H9 (cell line): ENCODE measurements around the gene TM9SF1. TPM values are rescaled to one million over a fixed set of nuclear protein-coding genes. Genes with fewer than 3 reads are reported as not detected.

Experiments
- DNase-seq: peaks from one replicate; pipeline ENCODE4 v3.0.0-alpha.2; 2017
- H2AFZ ChIP-seq: one replicate; pipeline ENCODE4 v1.6.1; 2013; ENCODE audit warnings: mild to moderate bottlenecking, low read length, control low read depth, moderate library complexity
- H2AK5ac ChIP-seq: 2 replicates; pipeline ENCODE4 v1.6.1; 2013; ENCODE audit warnings: low read length, control low read depth, mixed read lengths; ENCODE audit not compliant: insufficient read length
- H2BK120ac ChIP-seq: one replicate; pipeline ENCODE4 v1.6.1; 2013; ENCODE audit warnings: low read depth, mild to moderate bottlenecking, low read length, control low read depth, inconsistent platforms; ENCODE audit not compliant: poor library complexity, severe bottlenecking
- H2BK12ac ChIP-seq: 2 replicates; pipeline ENCODE4 v1.6.1; 2013; ENCODE audit warnings: low read length, control low read depth, mixed read lengths, low read depth; ENCODE audit not compliant: insufficient read length
- H2BK15ac ChIP-seq: 2 replicates; pipeline ENCODE4 v1.6.1; 2013; ENCODE audit warnings: low read depth, low read length, control low read depth
- H2BK20ac ChIP-seq: one replicate; pipeline ENCODE4 v1.6.1; 2013; ENCODE audit warnings: low read depth, mild to moderate bottlenecking, low read length, control low read depth, inconsistent platforms; ENCODE audit not compliant: poor library complexity, severe bottlenecking
- H2BK5ac ChIP-seq: 2 replicates; pipeline ENCODE4 v1.6.1; 2013; ENCODE audit warnings: low read length, control low read depth, mixed read lengths; ENCODE audit not compliant: insufficient read length
- H3K14ac ChIP-seq: 2 replicates; pipeline ENCODE4 v1.6.1; 2013; ENCODE audit warnings: low read length, control low read depth; ENCODE audit not compliant: insufficient read depth
- H3K18ac ChIP-seq: 2 replicates; pipeline ENCODE4 v1.6.1; 2013; ENCODE audit warnings: low read depth, mild to moderate bottlenecking, mixed read lengths, low read length, control low read depth; ENCODE audit not compliant: insufficient read length
- H3K23ac ChIP-seq: 2 replicates; pipeline ENCODE4 v1.6.1; 2013; ENCODE audit warnings: low read length, control low read depth, mixed read lengths, low read depth; ENCODE audit not compliant: insufficient read length
- H3K23me2 ChIP-seq: 2 replicates; pipeline ENCODE4 v1.6.1; 2013; ENCODE audit warnings: low read depth, mild to moderate bottlenecking, mixed read lengths, low read length, control low read depth; ENCODE audit not compliant: insufficient read length, poor library complexity, severe bottlenecking
- H3K27ac ChIP-seq: 2 replicates; pipeline ENCODE4 v1.5.1; 2013; ENCODE audit warnings: low read length, control low read depth, mixed read lengths, low read depth; ENCODE audit not compliant: insufficient read length
- H3K27me3 ChIP-seq: 2 replicates; pipeline ENCODE4 v1.6.1; 2013; ENCODE audit warnings: low read length, control low read depth, inconsistent platforms; ENCODE audit not compliant: insufficient read depth
- H3K4ac ChIP-seq: 2 replicates; pipeline ENCODE4 v1.6.1; 2013; ENCODE audit warnings: low read depth, mild to moderate bottlenecking, control low read depth, inconsistent platforms, low read length, moderate library complexity
- H3K4me1 ChIP-seq: 2 replicates; pipeline ENCODE4 v1.6.1; 2013; ENCODE audit warnings: low read length, control low read depth, inconsistent platforms; ENCODE audit not compliant: insufficient read depth
- H3K4me2 ChIP-seq: 2 replicates; pipeline ENCODE4 v1.6.1; 2013; ENCODE audit warnings: low read length, control low read depth, mixed read lengths; ENCODE audit not compliant: insufficient read length, insufficient read depth
- H3K56ac ChIP-seq: 2 replicates; pipeline ENCODE4 v1.6.1; 2013; ENCODE audit warnings: low read depth, mild to moderate bottlenecking, mixed read lengths, low read length, control low read depth; ENCODE audit not compliant: insufficient read length
- H3K79me1 ChIP-seq: 2 replicates; pipeline ENCODE4 v1.6.1; 2013; ENCODE audit warnings: low read depth, mild to moderate bottlenecking, moderate library complexity, low read length, control low read depth, inconsistent platforms; ENCODE audit not compliant: insufficient read depth, poor library complexity, severe bottlenecking
- H3K79me2 ChIP-seq: 2 replicates; pipeline ENCODE4 v1.6.1; 2013; ENCODE audit warnings: low read length, control low read depth, inconsistent platforms; ENCODE audit not compliant: insufficient read depth
- H3K9ac ChIP-seq: 2 replicates; pipeline ENCODE4 v1.6.1; 2013; ENCODE audit warnings: low read length, control low read depth, mixed read lengths; ENCODE audit not compliant: insufficient read length; ENCODE audit errors: extremely low read depth
- H3K9me3 ChIP-seq: one replicate; pipeline ENCODE4 v1.6.1; 2013; ENCODE audit warnings: low read depth, low read length, inconsistent platforms; ENCODE audit not compliant: control insufficient read depth
- H3T11ph ChIP-seq: one replicate; pipeline ENCODE4 v1.6.1; 2013; ENCODE audit warnings: mild to moderate bottlenecking, low read length, control low read depth, inconsistent platforms
- H4K20me1 ChIP-seq: one replicate; pipeline ENCODE4 v1.6.1; 2013; ENCODE audit not compliant: control insufficient read depth, insufficient read length, insufficient read depth
- H4K5ac ChIP-seq: 2 replicates; pipeline ENCODE4 v1.6.1; 2013; ENCODE audit warnings: low read depth, mild to moderate bottlenecking, mixed read lengths, low read length, control low read depth; ENCODE audit not compliant: insufficient read length
- H4K8ac ChIP-seq: replicated peaks from 2 replicates; pipeline ENCODE4 v1.6.1; 2013; ENCODE audit warnings: low read length, control low read depth, mixed read lengths, low read depth; ENCODE audit not compliant: insufficient read length
- H4K91ac ChIP-seq: 2 replicates; pipeline ENCODE4 v1.6.1; 2013; ENCODE audit warnings: low read depth, mild to moderate bottlenecking, moderate library complexity, mixed read lengths, low read length, control low read depth; ENCODE audit not compliant: insufficient read length
- H3K27ac Mint-ChIP-seq, 3 experiments: 2 replicates in 2 of 3; 3 replicates in 1 of 3; pipeline ENCODE4 v1.8.0; 2020 to 2021; ENCODE audit warnings: mixed read lengths in 3 of 3, mild to moderate bottlenecking in 1 of 3, moderate library complexity in 1 of 3
- H3K27me3 Mint-ChIP-seq: 2 replicates; pipeline ENCODE4 v1.8.0; 2021; ENCODE audit warnings: low read depth, mild to moderate bottlenecking, moderate library complexity, mixed read lengths
- H3K36me3 Mint-ChIP-seq, 3 experiments: 2 replicates in 2 of 3; 3 replicates in 1 of 3; pipeline ENCODE4 v1.8.0; 2020 to 2021; ENCODE audit warnings: low read depth in 3 of 3, mixed read lengths in 3 of 3; ENCODE audit not compliant: insufficient read depth in 1 of 3
- H3K4me1 Mint-ChIP-seq, 2 experiments: 2 replicates each; pipeline ENCODE4 v1.8.0; 2020; ENCODE audit warnings: mixed read lengths in 2 of 2
- H3K4me3 Mint-ChIP-seq, 2 experiments: 2 replicates in 1 of 2; 3 replicates in 1 of 2; pipeline ENCODE4 v1.8.0; 2020 to 2021; ENCODE audit warnings: mild to moderate bottlenecking in 2 of 2, mixed read lengths in 2 of 2, moderate library complexity in 1 of 2
- H3K9me3 Mint-ChIP-seq, 2 experiments: 2 replicates in 1 of 2; 3 replicates in 1 of 2; pipeline ENCODE4 v1.8.0; 2020; ENCODE audit warnings: mild to moderate bottlenecking in 2 of 2, mixed read lengths in 2 of 2, moderate library complexity in 1 of 2
- CTCF ChIP-seq: fragments of 200-600 bp; sonication (generic); conservative IDR thresholded peaks from 3 replicates; pipeline ENCODE4 v1.8.0; 2021; ENCODE audit warnings: antibody characterized with exemption, mild to moderate bottlenecking
- WGBS: extraction: QIAGEN DNeasy Blood & Tissue Kit; methylation state at CpG from one replicate; pipeline ENCODE4 v1.1.7; 2013; ENCODE audit warnings: missing lambda C conversion rate, low lambda C conversion rate, mixed read lengths; ENCODE audit not compliant: insufficient read length; ENCODE audit errors: extremely low coverage; 5-methylcytosine and 5-hydroxymethylcytosine counted together
- total RNA-seq: library from RNA; stranded (reverse); gene quantifications from 2 replicates; pipeline ENCODE4 v1.2.1, GENCODE V29; 2021

The TM9SF1 gene
- total RNA-seq, 1 experiment from 2014 or later, result 31.6 TPM

GRCh38 chr14:24160850-24161804, 34.1 kb downstream of the TM9SF1 start, which contains the start of gene IRF9:
TSS of gene IRF9 (plus strand) at chr14:24161265. CDS start at chr14:24162145, 880 bp downstream.
- no CpG with 5 or more reads among the region's 12 CpGs for WGBS

More at GRCh38 chr14:24160850-24161804, 34.1 kb downstream of the TM9SF1 start, which contains the start of gene IRF9:
- Histone ChIP-seq H3K23ac (no peak within 1 kb of the TSS), H3K4ac (no peak within 1 kb of the TSS), H3K4me1 (no peaks in the 10 kb centered on the region), H2BK12ac (no peak within 1 kb of the TSS), H4K8ac (no peak within 1 kb of the TSS), H4K20me1 (no peaks in the 10 kb centered on the region), H4K5ac (no peak within 1 kb of the TSS), H3K56ac (no peak within 1 kb of the TSS), H3K79me1 (no peaks in the 10 kb centered on the region), H2BK120ac (no peak within 1 kb of the TSS), H3K18ac (no peak within 1 kb of the TSS), H3K9me3 (no peaks in the 10 kb centered on the region), H3K27ac (no peak within 1 kb of the TSS), H4K91ac (no peak within 1 kb of the TSS), H3K79me2 (no peaks in the 10 kb centered on the region), H2BK15ac (no peak within 1 kb of the TSS), H2BK5ac (no peak within 1 kb of the TSS), H2BK20ac (no peak within 1 kb of the TSS), H3K14ac (0 out of 2 replicates have a peak within 1 kb of the TSS, but pooled peaks have one; percentile 30), H3K9ac (no peak within 1 kb of the TSS), H2AFZ (no peak within 1 kb of the TSS), H3K23me2 (no peaks in the 10 kb centered on the region), H3T11ph (no peak within 1 kb of the TSS), H3K27me3 (no peaks in the 10 kb centered on the region), H2AK5ac (no peak within 1 kb of the TSS), H3K4me2 (peak within 1 kb of the TSS; percentile 31)
- peak within 1 kb of the TSS; percentile 61 to 80 for H3K4me3 Mint-ChIP-seq
- H3K4me1 Mint-ChIP-seq, result peaks cover 11 to 13% of the 10 kb centered on the region in 2 experiments
- H3K36me3 Mint-ChIP-seq, result peaks cover 21 to 65% (median 54%) of the 10 kb centered on the region in 3 experiments
- no peaks in the 10 kb centered on the region for H3K9me3 Mint-ChIP-seq
- TF ChIP-seq CTCF, result peak; percentile 96
- no peaks in the 10 kb centered on the region; the same call in 1 of the 2 replicates for H3K27me3 Mint-ChIP-seq
- DNase-seq, result peak; percentile 97
- H3K27ac Mint-ChIP-seq, result peak within 1 kb of the TSS; percentile 71 to 96 (median 81)
